SHP77 treated with DMSO at 0.1 percent for 48 hours (cell line): ENCODE measurements around the gene BNIP3.
"Not testable (repeated sequence)": the region's sequence is repeated elsewhere in the genome, so short reads cannot be mapped to it uniquely, and the experiment has no call there.

Experiments used
- DNase-seq: peaks from one replicate; lab custom pipeline; 2025; lab: John Stamatoyannopoulos, UW

BNIP3 gene

GRCh38 chr10:131977323-131978096 is 4.2 kb downstream of the BNIP3 start:
- DNase-seq = no peak

GRCh38 chr10:131975796-131976195 is 5.9 kb downstream of the BNIP3 start:
- DNase-seq = no peak

GRCh38 chr10:131975003-131975402 is 6.7 kb downstream of the BNIP3 start:
- no peak for DNase-seq

- DNase-seq = no peak
These were observed 7.5 kb downstream of the BNIP3 start for GRCh38 chr10:131974034-131974817.

GRCh38 chr10:131973160-131973951 is 8.4 kb downstream of the BNIP3 start:
- DNase-seq = no peak

DNA sequence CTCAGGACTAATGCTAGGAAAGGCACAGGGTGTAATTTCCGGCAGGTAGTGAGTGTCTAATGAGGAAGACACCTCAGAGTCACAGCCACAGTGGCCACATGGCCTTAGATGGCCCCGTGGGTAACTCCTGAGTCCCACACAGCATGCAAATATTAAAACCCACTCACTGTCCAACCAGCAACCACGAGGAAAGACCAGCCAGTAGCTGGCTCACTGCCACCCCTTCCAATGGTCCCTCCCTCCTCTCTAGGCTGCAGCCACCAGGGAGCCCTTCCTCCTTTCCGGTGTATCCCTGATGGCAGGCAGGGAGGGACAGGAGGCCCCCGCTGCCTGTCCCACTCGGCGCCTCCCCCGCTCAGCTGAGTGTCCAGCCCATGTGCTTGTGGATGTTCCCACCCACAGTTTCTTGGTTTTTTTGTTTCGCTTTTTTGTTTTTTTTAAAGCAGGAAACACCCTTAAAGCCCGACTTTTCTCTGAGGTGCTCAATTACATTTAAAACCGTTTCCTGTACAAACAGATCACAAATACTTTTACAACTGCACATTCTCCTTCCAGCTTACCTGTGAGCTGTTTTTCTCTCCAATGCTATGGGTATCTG is 9.2 kb downstream of the BNIP3 start:
- DNase-seq = no peak

DNA sequence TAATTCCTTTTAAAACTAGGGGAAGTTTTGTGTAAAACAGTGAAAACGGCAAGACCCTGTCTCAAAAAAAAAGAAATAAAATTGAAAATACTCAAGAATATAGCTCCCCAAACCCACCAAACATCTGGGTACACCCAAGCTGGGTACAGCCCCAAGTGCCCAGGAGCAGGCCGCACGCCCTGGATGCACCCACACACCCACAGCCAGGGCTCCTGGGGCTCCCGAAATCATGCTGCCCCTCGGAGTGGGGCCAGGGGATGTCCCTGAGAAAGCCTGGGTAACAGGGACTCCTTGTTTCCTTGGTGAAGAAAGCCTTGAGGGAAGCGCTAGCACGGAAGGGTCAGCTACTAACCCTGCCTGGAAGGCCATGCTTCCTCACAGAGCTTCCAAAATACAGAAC is 10.1 kb downstream of the BNIP3 start:
- DNase-seq = no peak

GRCh38 chr10:131970946-131971345 is 10.8 kb downstream of the BNIP3 start:
- no peak for DNase-seq

DNA sequence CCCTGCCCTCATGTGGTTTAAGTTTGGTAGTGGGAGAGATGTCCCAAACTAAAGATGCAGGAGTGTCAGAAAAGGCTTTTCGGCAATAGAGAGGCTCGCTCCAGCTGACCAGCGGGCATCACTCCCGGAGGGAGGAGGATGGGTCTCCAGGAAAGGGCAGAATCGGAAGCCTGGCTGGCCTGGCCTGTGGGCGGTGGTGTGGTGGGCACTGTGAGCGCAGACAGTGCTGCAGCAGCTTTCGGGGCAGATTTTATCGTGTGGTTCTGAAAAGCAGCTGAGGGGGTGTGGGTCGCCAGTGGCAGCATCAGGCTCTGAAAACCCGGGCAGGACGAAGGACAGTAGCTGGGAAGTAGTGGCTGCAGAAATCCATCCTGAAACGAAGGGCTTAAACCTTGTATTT is 12.8 kb downstream of the BNIP3 start:
- no peak for DNase-seq

DNA sequence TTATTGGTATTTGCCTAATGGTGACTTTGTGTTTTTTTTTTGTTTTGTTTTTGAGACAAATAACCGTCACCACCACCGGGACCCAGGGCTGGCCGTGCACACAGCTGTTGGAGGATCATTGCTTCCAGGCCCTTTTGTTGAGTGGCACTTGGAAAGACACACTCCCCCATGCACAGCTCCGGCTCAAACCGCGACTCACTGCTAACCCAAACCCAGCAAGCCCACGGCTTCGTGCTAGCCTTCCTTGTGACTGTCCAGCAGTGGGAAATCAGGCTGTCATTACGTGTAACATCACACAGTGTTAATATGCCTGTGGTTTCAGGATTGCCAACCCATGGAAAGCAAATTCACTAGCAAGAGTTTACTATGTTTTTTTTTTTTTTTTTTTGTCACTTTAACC is 17.4 kb downstream of the BNIP3 start:
- DNase-seq = no peak

DNA sequence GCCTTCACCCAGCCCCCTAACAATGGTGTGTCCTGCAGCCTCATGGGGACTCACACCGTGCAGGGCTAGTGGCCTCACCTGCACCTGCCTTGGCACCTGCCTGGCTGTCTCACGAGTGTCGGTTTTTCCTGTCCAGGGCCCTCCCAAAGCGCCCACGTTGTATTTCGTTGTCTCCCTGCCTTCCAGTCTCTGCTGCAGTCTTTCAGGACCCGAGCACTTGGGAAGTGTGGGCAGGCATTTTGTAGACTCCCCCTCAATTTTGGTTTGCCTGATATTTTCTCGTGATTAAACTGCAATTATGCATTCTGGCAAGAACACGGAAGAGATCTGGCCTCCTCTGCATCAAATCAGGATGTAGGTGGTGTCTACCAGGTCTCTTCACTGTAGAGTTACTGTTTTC is 17.9 kb downstream of the BNIP3 start:
- no peak for DNase-seq

GRCh38 chr10:131963350-131963749 is 18.4 kb downstream of the BNIP3 start:
- DNase-seq = no peak

DNA sequence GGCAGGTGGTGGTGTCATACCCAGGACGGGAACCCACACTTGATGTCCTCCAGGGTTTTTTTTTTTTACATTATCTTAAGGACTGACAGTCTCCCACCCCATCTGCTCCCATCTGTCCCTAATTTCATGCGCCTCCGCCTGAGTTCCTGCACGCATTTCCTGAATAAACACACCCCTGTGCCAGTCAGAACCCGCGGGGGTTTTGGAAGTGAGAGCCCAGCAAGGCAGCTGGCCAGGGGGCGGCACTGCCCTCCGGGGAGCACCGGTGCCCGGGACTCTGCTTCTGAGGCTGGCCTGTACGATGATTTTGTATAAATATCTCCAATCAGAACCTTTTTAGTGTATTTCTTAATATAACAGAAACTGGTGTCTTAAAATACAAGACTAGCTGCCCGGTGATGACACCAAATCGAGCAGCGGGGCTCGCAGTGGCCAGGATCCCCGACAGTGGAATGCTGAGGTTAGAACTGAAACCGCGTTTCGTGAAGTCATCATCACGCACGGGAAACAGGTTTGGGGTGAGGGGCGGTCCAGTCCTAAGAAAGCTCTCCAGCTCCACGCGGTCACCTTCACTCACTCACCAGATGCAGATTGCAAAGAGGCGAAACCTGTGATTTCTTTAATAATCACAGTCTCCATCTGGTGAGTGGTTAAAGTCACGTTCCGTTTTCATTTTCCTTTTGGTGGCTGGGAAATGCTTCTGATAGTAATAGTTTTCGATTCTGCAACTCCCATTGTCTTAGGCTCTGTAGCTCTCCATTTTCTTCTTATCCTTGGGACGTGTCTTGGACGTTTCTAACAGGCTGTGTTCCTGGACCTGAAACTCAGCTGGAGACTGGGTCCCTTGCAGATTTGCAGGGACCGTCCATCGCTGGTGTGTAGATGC is 19.7 kb downstream of the BNIP3 start:
- no peak for DNase-seq

DNA sequence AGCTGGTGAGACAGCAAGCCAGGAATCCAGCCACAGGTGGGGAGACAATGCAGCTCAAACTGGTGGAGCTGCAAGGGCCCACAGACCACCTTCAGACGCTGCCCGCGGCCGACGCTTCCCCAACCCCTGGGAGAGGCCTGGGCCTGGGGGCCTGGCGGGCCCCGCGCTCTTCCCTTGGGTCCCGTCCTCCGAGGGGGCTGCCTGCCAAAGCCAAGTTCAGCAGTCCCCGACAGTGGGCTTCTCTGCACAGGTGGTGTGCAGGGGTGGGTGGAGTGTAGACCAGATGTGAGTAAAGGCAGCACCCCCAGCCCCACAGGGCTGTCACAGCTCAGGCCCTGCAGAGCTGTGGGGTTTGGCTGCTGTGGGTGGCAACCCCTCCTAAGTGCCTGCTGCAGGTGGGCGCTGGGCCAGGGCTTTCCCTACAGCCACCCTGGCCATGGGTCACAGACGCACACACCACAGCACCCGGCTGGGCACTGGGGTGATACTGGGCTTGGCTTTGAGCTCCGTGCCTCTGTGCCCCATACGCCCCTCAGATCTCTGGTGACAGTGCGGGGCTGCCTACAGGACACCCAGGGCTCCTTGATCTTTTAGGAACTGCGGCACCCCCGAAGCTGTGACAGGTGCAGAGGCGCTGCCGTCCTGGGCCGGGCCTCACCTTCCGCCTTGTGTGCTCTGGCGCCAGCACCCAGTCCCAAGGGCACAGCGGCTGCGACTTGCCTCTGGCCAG is 20.5 kb downstream of the BNIP3 start:
- DNase-seq = no peak

DNA sequence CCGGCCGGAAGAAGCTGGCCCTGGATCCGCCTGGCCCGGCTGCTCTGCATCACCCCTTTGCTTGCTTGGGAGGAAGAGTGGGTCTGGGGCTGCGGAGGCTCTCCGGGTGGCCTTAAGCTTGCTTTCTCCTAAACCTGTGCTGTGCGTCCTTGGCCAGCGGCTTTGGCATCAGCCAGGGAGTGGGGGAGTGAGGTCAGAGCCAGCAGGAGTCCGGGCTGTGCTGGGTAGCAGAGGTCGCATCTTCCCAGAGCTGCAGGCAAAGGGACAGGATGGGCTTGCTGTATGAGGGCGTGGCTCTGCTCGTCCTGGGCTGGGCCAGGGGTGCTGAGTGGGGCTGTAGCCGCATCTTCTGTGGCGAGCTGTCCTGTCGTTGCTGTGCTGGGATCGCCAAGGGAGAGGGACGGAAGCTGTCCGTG is 21.1 kb downstream of the BNIP3 start:
- DNase-seq = no peak

DNA sequence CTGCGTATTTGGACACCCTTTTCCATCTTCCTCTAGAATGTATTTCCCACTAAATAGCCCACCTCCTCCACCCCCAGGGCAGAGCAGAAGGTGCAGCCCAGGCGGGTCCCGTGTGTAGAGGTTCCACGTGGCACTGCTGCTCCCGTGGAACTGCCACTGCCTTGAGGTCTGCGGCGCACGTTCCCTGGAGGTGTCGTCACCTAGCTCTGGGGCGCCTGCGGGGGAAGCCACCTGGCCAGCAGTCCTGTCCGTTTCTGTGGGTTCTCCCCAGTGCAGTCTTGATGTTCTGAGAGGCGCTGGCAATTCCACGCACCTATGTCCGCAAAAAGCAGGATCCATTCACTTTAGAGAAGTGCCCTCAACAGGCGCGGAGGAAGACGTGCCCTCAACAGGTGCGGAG is 21.9 kb downstream of the BNIP3 start:
- no peak for DNase-seq

DNA sequence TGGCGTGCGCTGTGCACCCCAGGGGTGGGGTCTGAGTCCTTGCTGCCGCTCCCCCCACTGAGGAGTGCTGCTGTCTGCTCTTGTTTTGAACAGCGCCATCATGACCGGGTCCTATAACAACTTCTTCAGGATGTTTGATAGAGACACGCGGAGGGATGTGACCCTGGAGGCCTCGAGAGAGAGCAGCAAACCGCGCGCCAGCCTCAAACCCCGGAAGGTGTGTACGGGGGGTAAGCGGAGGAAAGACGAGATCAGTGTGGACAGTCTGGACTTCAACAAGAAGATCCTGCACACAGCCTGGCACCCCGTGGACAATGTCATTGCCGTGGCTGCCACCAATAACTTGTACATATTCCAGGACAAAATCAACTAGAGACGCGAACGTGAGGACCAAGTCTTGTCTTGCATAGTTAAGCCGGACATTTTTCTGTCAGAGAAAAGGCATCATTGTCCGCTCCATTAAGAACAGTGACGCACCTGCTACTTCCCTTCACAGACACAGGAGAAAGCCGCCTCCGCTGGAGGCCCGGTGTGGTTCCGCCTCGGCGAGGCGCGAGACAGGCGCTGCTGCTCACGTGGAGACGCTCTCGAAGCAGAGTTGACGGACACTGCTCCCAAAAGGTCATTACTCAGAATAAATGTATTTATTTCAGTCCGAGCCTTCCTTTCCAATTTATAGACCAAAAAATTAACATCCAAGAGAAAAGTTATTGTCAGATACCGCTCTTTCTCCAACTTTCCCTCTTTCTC is 26.0 kb downstream of the BNIP3 start:
- DNase-seq = no peak

DNA sequence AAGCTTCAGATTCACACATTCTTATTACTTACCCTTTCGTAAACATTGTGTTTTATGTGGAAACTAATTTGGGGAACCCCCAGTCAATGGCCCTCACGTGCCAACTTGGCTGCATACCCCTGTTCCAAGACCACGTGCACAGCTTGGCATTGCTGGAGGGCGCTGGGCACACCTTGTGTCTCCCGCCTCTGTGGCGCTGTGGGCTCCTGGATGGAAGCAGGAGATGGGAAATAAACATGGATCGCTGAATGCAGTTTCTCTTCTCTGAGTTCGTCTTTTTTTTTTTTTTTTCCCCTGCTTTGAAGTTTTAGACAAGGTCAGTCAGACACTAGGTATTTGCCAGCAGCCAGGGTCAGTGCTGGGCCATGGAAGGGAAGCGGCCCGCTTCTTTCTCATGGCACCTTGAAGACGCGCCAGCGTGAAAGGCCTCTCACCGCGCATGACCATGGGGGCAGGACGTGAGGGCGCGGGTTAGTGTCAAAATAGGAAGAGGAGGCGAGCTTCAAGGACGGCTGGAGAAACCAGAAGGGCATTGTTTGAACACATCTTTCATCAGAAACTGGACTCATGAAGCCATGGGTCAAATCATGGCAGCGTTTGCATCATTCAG is 27.3 kb downstream of the BNIP3 start:
- DNase-seq = no peak

- DNase-seq = not testable (repeated sequence)
These were observed 31.8 kb downstream of the BNIP3 start for GRCh38 chr10:131949908-131950307.
